ENCODE measurements around the gene SIL1. TPM values are rescaled to one million over a fixed set of nuclear protein-coding genes. Genes with fewer than 3 reads are reported as not detected.

The SIL1 gene
- total RNA-seq, 4 donors from 2014 or later, result 17.4 to 122 (median 58.3) TPM

- Histone ChIP-seq H3K36me3 (no peaks in the 10 kb centered on the region), H3K9me3 (no peaks in the 10 kb centered on the region), H3K27ac (no peak overlapping the region), H3K4me3 (no peak overlapping the region), H3K4me1 (no peaks in the 10 kb centered on the region), H3K27me3 (no peaks in the 10 kb centered on the region)
- TF ChIP-seq, protein P1, sequence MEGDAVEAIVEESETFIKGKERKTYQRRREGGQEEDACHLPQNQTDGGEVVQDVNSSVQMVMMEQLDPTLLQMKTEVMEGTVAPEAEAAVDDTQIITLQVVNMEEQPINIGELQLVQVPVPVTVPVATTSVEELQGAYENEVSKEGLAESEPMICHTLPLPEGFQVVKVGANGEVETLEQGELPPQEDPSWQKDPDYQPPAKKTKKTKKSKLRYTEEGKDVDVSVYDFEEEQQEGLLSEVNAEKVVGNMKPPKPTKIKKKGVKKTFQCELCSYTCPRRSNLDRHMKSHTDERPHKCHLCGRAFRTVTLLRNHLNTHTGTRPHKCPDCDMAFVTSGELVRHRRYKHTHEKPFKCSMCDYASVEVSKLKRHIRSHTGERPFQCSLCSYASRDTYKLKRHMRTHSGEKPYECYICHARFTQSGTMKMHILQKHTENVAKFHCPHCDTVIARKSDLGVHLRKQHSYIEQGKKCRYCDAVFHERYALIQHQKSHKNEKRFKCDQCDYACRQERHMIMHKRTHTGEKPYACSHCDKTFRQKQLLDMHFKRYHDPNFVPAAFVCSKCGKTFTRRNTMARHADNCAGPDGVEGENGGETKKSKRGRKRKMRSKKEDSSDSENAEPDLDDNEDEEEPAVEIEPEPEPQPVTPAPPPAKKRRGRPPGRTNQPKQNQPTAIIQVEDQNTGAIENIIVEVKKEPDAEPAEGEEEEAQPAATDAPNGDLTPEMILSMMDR (IDR thresholded peaks at IDR 0.05), result no peak
- no peak for TF ChIP-seq POLR2A (IDR thresholded peaks at IDR 0.05)
- no peak for DNase-seq
- intact Hi-C loops (cut with DNase I; ENCODE audit: low total_unique reads), result no loop called here
Observed at GRCh38 chr5:139004374-139005307, 193.5 kb downstream of the SIL1 start.

DNA sequence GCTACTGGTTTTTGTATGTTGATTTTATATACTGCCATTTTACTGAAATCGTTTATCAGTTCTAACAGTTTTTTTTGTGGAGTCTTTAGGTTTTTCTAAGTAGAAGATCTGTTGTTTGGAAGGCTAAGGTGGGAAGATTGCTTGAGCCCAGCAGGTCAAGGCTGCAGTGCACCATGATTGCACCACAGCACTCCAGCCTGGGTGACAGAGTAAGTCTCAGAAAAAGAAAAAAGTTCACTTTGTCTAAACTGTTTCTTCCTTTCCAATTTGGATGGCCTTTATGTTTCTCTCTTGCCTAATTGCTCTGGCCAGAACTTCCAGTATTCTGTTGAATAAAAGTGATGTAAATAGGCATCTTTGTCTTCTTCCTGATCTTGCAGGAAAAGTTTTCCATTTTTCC, 198.5 kb downstream of the SIL1 start:
- H3K27ac ChIP-seq, result no peak overlapping the region
- H3K27me3 ChIP-seq, result no peaks in the 10 kb centered on the region
- no peak for DNase-seq
- no peaks in the 10 kb centered on the region for H3K36me3 ChIP-seq
- no peak for TF ChIP-seq POLR2A (IDR thresholded peaks at IDR 0.05)
- TF ChIP-seq, protein P1 (IDR thresholded peaks at IDR 0.05), result no peak
- intact Hi-C loops (cut with DNase I; ENCODE audit: low total_unique reads), result no loop called here
- no peak overlapping the region for H3K4me3 ChIP-seq
- no peaks in the 10 kb centered on the region for H3K9me3 ChIP-seq
- H3K4me1 ChIP-seq, result no peaks in the 10 kb centered on the region

- TF ChIP-seq, protein P1 (IDR thresholded peaks at IDR 0.05), result no peak
- TF ChIP-seq POLR2A (IDR thresholded peaks at IDR 0.05), result no peak
- no peak overlapping the region for H3K27ac ChIP-seq
- no peaks in the 10 kb centered on the region for H3K36me3 ChIP-seq
- no peak for DNase-seq
- intact Hi-C loops (cut with DNase I; ENCODE audit: low total_unique reads), result no loop called here
- no peak overlapping the region for H3K4me3 ChIP-seq
- H3K27me3 ChIP-seq, result no peaks in the 10 kb centered on the region
- no peaks in the 10 kb centered on the region for H3K9me3 ChIP-seq
- H3K4me1 ChIP-seq, result no peaks in the 10 kb centered on the region
Observed at GRCh38 chr5:138998521-138998920, 199.6 kb downstream of the SIL1 start.

DNA sequence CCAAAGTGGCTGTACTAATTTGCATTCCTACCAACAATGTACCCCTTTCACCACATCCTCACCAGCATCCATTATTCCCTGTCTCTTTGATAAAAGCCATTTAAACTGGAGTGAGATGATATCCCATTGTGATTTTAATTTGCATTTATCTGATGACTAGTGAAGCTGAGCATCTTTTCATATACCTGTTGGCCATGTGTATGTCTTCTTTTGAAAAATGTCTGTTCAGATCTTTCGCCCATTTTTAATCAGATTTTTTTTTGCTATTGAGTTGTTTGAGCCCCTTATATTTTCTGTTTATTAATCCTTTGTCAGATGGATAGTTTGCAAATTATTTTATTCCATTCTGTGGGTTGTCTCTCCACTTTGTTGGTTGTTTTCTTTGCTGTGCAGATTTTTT, 202.0 kb downstream of the SIL1 start:
- Histone ChIP-seq H3K9me3 (no peaks in the 10 kb centered on the region), H3K27ac (no peak overlapping the region), H3K4me3 (no peak overlapping the region), H3K27me3 (no peaks in the 10 kb centered on the region), H3K4me1 (no peaks in the 10 kb centered on the region), H3K36me3 (no peaks in the 10 kb centered on the region)
- TF ChIP-seq POLR2A (IDR thresholded peaks at IDR 0.05), result no peak
- intact Hi-C loops (cut with DNase I; ENCODE audit: low total_unique reads), result no loop called here
- DNase-seq, result no peak

DNA sequence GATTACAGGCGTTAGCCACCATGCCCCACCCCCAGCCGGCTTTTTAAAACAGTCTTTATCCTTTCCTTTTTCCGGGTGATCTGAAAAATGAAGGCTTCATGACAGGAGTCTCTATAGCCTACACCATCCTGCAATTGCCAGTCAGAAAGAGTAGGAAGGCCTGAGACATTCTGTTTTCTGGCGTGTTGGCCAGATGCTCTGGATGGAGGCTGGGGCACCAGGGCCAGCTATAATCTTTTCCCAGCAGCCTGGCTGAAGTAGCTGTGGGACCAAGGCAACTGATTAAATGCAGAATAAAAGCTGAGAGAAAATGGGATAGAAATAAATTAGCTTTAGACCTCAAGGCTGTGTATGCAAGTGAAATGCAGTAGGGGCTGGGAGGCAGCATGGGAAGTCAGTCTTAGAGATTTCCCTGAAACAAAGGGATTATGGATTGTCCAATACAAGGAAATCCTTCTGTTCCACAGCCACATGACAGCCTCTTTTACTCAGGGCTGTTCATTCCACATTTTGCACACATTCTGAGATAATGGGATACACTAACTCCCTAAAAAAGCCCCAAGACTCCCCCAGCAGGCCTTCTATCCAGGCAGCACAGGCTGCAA, 207.1 kb downstream of the SIL1 start:
- no peak overlapping the region for H3K4me3 ChIP-seq
- H3K27ac ChIP-seq, result no peak overlapping the region
- DNase-seq, result no peak
- intact Hi-C loops (cut with DNase I; ENCODE audit: low total_unique reads), result no loop called here
- no peak for TF ChIP-seq POLR2A (IDR thresholded peaks at IDR 0.05)
- TF ChIP-seq, protein P1 (IDR thresholded peaks at IDR 0.05), result no peak
- no peaks in the 10 kb centered on the region for H3K36me3 ChIP-seq
- H3K9me3 ChIP-seq, result no peaks in the 10 kb centered on the region
- H3K4me1 ChIP-seq, result no peaks in the 10 kb centered on the region
- H3K27me3 ChIP-seq, result no peaks in the 10 kb centered on the region

Data from uterus (tissue), 4 donors.